PC-9 (cell line): Measurements from ENCODE around the gene CEP170. TPM values are rescaled to one million over a fixed set of nuclear protein-coding genes. Genes with fewer than 3 reads are reported as not detected.

ENCODE experiments used
- BruUV-seq: library from RNA; stranded (reverse); fragments of 400-500 nt; replicated peaks from 2 replicates; lab custom pipeline; 2021; lab: Mats Ljungman, UMichigan
- CTCF ChIA-PET: fragments of 300-600 bp; sonication (Branson Sonifier 250); formaldehyde crosslinking; loops from one replicate; lab custom pipeline; 2022; ENCODE audit warnings: antibody characterized with exemption; lab: Charles Lee
- POLR2A ChIA-PET: fragments of 300-600 bp; sonication (Branson Sonifier 250); formaldehyde crosslinking; loops from one replicate; lab custom pipeline; 2022; ENCODE audit warnings: antibody characterized with exemption; ENCODE audit not compliant: unreplicated experiment; lab: Charles Lee
- DNase-seq, 2 experiments: peaks; one replicate each; pipeline versions ENCODE4 v3.0.0 to v3.0.0-alpha.2; 2015 to 2022; ENCODE audit warnings: mixed read lengths in 1 of 2
- H2AFZ ChIP-seq: fragments of 200-600 bp; sonication (generic); 2 replicates; pipeline ENCODE4 v1.8.1; 2017; ENCODE audit warnings: antibody characterized with exemption
- H3F3A ChIP-seq: fragments of 200-600 bp; sonication (generic); 2 replicates; pipeline ENCODE4 v1.8.1; 2017; ENCODE audit warnings: antibody characterized with exemption, mild to moderate bottlenecking, low read depth; ENCODE audit not compliant: insufficient read depth
- H3K27ac ChIP-seq: fragments of 200-600 bp; sonication (generic); 2 replicates; pipeline ENCODE4 v1.6.1; 2016; ENCODE audit warnings: mixed run types
- H3K27me3 ChIP-seq: fragments of 200-600 bp; sonication (generic); 2 replicates; pipeline ENCODE4 v1.6.1; 2016; ENCODE audit warnings: low read depth, mixed run types; ENCODE audit not compliant: insufficient read depth
- H3K36me3 ChIP-seq: fragments of 200-600 bp; sonication (generic); 2 replicates; pipeline ENCODE4 v1.6.1; 2016; ENCODE audit warnings: low read depth, mixed run types
- H3K4me1 ChIP-seq: fragments of 200-600 bp; sonication (generic); replicated peaks from 2 replicates; pipeline ENCODE4 v1.6.1; 2016; ENCODE audit warnings: mixed run types; ENCODE audit not compliant: insufficient read depth
- H3K4me2 ChIP-seq: fragments of 200-600 bp; sonication (generic); 2 replicates; pipeline ENCODE4 v1.6.1; 2017; ENCODE audit warnings: mixed run types
- H3K4me3 ChIP-seq: fragments of 200-600 bp; sonication (generic); 2 replicates; pipeline ENCODE4 v1.6.1; 2016; ENCODE audit warnings: mixed run types
- H3K79me2 ChIP-seq: fragments of 200-600 bp; sonication (generic); 2 replicates; pipeline ENCODE4 v1.6.1; 2017; ENCODE audit warnings: low read depth, mixed run types
- H3K9me2 ChIP-seq: fragments of 200-600 bp; sonication (generic); 2 replicates; pipeline ENCODE4 v1.8.1; 2017; ENCODE audit warnings: mild to moderate bottlenecking; ENCODE audit not compliant: insufficient read depth
- H3K9me3 ChIP-seq: fragments of 200-600 bp; sonication (generic); 2 replicates; pipeline ENCODE4 v1.8.1; 2016; ENCODE audit warnings: low read depth; ENCODE audit not compliant: insufficient read depth
- H4K20me1 ChIP-seq: fragments of 200-600 bp; sonication (generic); 2 replicates; pipeline ENCODE4 v1.8.1; 2017; ENCODE audit not compliant: insufficient read depth
- CTCF ChIP-seq: fragments of 200-600 bp; sonication (generic); conservative IDR thresholded peaks from 2 replicates; pipeline ENCODE4 v1.6.1; 2017; ENCODE audit warnings: mixed run types, antibody characterized with exemption, mild to moderate bottlenecking, moderate library complexity
- EZH2 ChIP-seq: fragments of 200-600 bp; sonication (generic); IDR thresholded peaks from 2 replicates; pipeline ENCODE4 v1.8.0; 2017; ENCODE audit warnings: antibody characterized with exemption, low read depth
- intact Hi-C: fragments of 100-400 bp; cut with micrococcal nuclease; formaldehyde crosslinking; loops from one replicate; pipeline ENCODE4 v1.10.0; 2022; ENCODE audit not compliant: unreplicated experiment
- total RNA-seq: library from RNA; stranded (reverse); gene quantifications from 2 replicates; pipeline ENCODE4 v1.2.3, GENCODE V29; 2021

CEP170 gene
- total RNA-seq, 1 experiment from 2014 or later: 40.8 TPM

GRCh38 chr1:243287123-243287460 lies 32.0 kb upstream of the CEP170 start:
- Histone ChIP-seq H3K4me2 (no peak overlapping the region; the same call in 1 of the 2 replicates), H3F3A (no peaks in the 10 kb centered on the region), H3K36me3 (peaks cover 9% of the 10 kb centered on the region), H3K9me3 (no peaks in the 10 kb centered on the region; the same call in 1 of the 2 replicates), H3K79me2 (no peaks in the 10 kb centered on the region), H3K4me1 (peaks cover 16% of the 10 kb centered on the region), H3K27me3 (no peaks in the 10 kb centered on the region), H4K20me1 (no peaks in the 10 kb centered on the region), H2AFZ (no peak overlapping the region), H3K9me2 (no peaks in the 10 kb centered on the region), H3K27ac (peak overlapping the region; percentile 60), H3K4me3 (no peak overlapping the region)
- ChIA-PET POLR2A (no interaction called here), CTCF (no interaction called here)
- BruUV-seq: no TSS peak
- intact Hi-C loops: no loop called here
- no peak for DNase-seq
- TF ChIP-seq CTCF: no peak
- TF ChIP-seq EZH2: no peak

- Histone ChIP-seq H3K27ac (peak overlapping the region; percentile 60), H2AFZ (no peak overlapping the region), H3K27me3 (no peaks in the 10 kb centered on the region), H4K20me1 (no peaks in the 10 kb centered on the region), H3K4me2 (no peak overlapping the region), H3K36me3 (peaks cover 7% of the 10 kb centered on the region), H3K9me2 (no peaks in the 10 kb centered on the region), H3K4me1 (peaks cover 16% of the 10 kb centered on the region), H3K4me3 (no peak overlapping the region), H3K79me2 (no peaks in the 10 kb centered on the region), H3F3A (no peaks in the 10 kb centered on the region), H3K9me3 (no peaks in the 10 kb centered on the region; the same call in 1 of the 2 replicates)
- no peak for DNase-seq
- no TSS peak for BruUV-seq
- ChIA-PET CTCF (no interaction called here), POLR2A (no interaction called here)
- intact Hi-C loops: no loop called here
- TF ChIP-seq EZH2 (no peak), CTCF (no peak)
Observed at GRCh38 chr1:243286409-243287122, 31.5 kb upstream of the CEP170 start.

GRCh38 chr1:243281672-243282071 lies 26.6 kb upstream of the CEP170 start:
- Histone ChIP-seq H4K20me1 (no peaks in the 10 kb centered on the region), H3F3A (no peaks in the 10 kb centered on the region), H3K27me3 (no peaks in the 10 kb centered on the region), H3K4me2 (no peak overlapping the region), H3K36me3 (peaks cover 7% of the 10 kb centered on the region), H2AFZ (no peak overlapping the region), H3K79me2 (no peaks in the 10 kb centered on the region), H3K9me2 (no peaks in the 10 kb centered on the region), H3K9me3 (0 out of 2 replicates have a peak, but pooled peaks cover 3% of the 10 kb centered on the region), H3K27ac (no peak overlapping the region), H3K4me3 (no peak overlapping the region), H3K4me1 (0 out of 2 replicates have a peak, but pooled peaks cover under 1% of the 10 kb centered on the region)
- BruUV-seq: no TSS peak
- no peak for TF ChIP-seq CTCF
- TF ChIP-seq EZH2: no peak
- no peak for DNase-seq
- intact Hi-C loops: no loop called here
- CTCF ChIA-PET: interaction anchor here (0.7 kb wide), 2 partner anchors 28 to 808 kb away, joined by 3 to 4 read pairs; no protein-coding TSS in a partner anchor
- POLR2A ChIA-PET: no interaction called here
